Right atrium auricular region (tissue), 2 donors: ENCODE data around the gene TOP3B. TPM values are rescaled to one million over a fixed set of nuclear protein-coding genes. Genes with fewer than 3 reads are reported as not detected.

Source experiments
- DNase-seq: peaks from one replicate; pipeline ENCODE4 v3.0.0-alpha.2; 2019; ENCODE audit warnings: low spot score
- H3K27ac ChIP-seq, 2 donors: fragments of 200-600 bp; sonication (generic); 1 replicate in 1 of 2; 2 replicates in 1 of 2; pipeline ENCODE4 v1.5.1; 2016 to 2019
- H3K27me3 ChIP-seq, 2 donors: fragments of 200-600 bp; sonication (generic); one replicate each; pipeline versions ENCODE4 v1.5.1 to v1.6.0; 2017 to 2019
- H3K36me3 ChIP-seq: fragments of 200-600 bp; sonication (generic); one replicate; pipeline ENCODE4 v1.5.1; 2016
- H3K4me1 ChIP-seq, 2 donors: fragments of 200-600 bp; sonication (generic); one replicate each; pipeline versions ENCODE4 v1.5.1 to v1.6.0; 2017 to 2019
- H3K4me3 ChIP-seq, 2 donors: fragments of 200-600 bp; sonication (generic); 1 replicate in 1 of 2; 2 replicates in 1 of 2; pipeline ENCODE4 v1.5.1; 2017 to 2019; ENCODE audit warnings: mild to moderate bottlenecking in 1 of 2, moderate library complexity in 1 of 2
- H3K9me3 ChIP-seq, 2 donors: fragments of 200-600 bp; sonication (generic); one replicate each; pipeline ENCODE4 v1.5.1; 2019
- CTCF ChIP-seq, 2 donors: fragments of 200-600 bp; sonication (generic); IDR thresholded peaks; one replicate each; pipeline ENCODE4 v1.5.1; 2019; ENCODE audit warnings: antibody characterized with exemption in 2 of 2
- total RNA-seq, 2 donors: library from RNA; depleted of rRNA; stranded (reverse); fragments of >200 nt; gene quantifications; one replicate each; pipeline ENCODE4 v1.1.0, GENCODE V29; 2016

Gene TOP3B
- total RNA-seq, 2 donors from 2014 or later = 11.5 to 12.3 TPM

- Histone ChIP-seq H3K4me1 (no peaks in the 10 kb centered on the region), H3K36me3 (no peaks in the 10 kb centered on the region), H3K9me3 (no peaks in the 10 kb centered on the region), H3K27me3 (no peaks in the 10 kb centered on the region), H3K4me3 (no peak overlapping the region), H3K27ac (no peak overlapping the region)
- no peak for TF ChIP-seq CTCF (IDR thresholded peaks at IDR 0.05)
- no peak for DNase-seq
Observed at GRCh38 chr22:21998595-21999247, 16.1 kb upstream of the TOP3B start.

- no peak for TF ChIP-seq CTCF (IDR thresholded peaks at IDR 0.05)
- no peaks in the 10 kb centered on the region for H3K36me3 ChIP-seq
Observed at GRCh38 chr22:21996175-21996720, 13.7 kb upstream of the TOP3B start.

GRCh38 chr22:21995660-21996059 lies 13.1 kb upstream of the TOP3B start:
- Histone ChIP-seq H3K4me3 (no peak overlapping the region), H3K9me3 (no peaks in the 10 kb centered on the region), H3K27ac (no peak overlapping the region), H3K36me3 (no peaks in the 10 kb centered on the region), H3K4me1 (no peaks in the 10 kb centered on the region), H3K27me3 (no peaks in the 10 kb centered on the region)
- TF ChIP-seq CTCF (IDR thresholded peaks at IDR 0.05) = no peak
- no peak for DNase-seq

More at GRCh38 chr22:21996175-21996720, 13.7 kb upstream of the TOP3B start:
- H3K4me1 ChIP-seq = no peaks in the 10 kb centered on the region
- no peak overlapping the region for H3K27ac ChIP-seq
- no peak for DNase-seq
- H3K9me3 ChIP-seq = no peaks in the 10 kb centered on the region
- H3K4me3 ChIP-seq = no peak overlapping the region
- no peaks in the 10 kb centered on the region for H3K27me3 ChIP-seq

GRCh38 chr22:21994881-21995444 lies 12.4 kb upstream of the TOP3B start:
- Histone ChIP-seq H3K4me3 (no peak overlapping the region), H3K27ac (no peak overlapping the region), H3K4me1 (no peaks in the 10 kb centered on the region), H3K9me3 (no peaks in the 10 kb centered on the region), H3K36me3 (no peaks in the 10 kb centered on the region), H3K27me3 (no peaks in the 10 kb centered on the region)
- no peak for TF ChIP-seq CTCF (IDR thresholded peaks at IDR 0.05)
- DNase-seq = no peak

GRCh38 chr22:21992593-21993237 lies 10.1 kb upstream of the TOP3B start:
- H3K27ac ChIP-seq = no peak overlapping the region
- TF ChIP-seq CTCF (IDR thresholded peaks at IDR 0.05) = no peak
- H3K36me3 ChIP-seq = no peaks in the 10 kb centered on the region
- no peak for DNase-seq
- H3K4me1 ChIP-seq = no peaks in the 10 kb centered on the region
- H3K27me3 ChIP-seq = no peaks in the 10 kb centered on the region
- no peak overlapping the region for H3K4me3 ChIP-seq
- H3K9me3 ChIP-seq = no peaks in the 10 kb centered on the region
